VCaP (cell line): ENCODE data around the gene PRKCZ.

Experiments used
- H3K27ac ChIP-seq: fragments of 450-650 bp; 2 replicates; pipeline ENCODE4 v1.5.1; 2017
- CTCF ChIP-seq: fragments of 450-650 bp; conservative IDR thresholded peaks from 2 replicates; pipeline ENCODE4 v1.5.1; 2017; ENCODE audit warnings: mild to moderate bottlenecking, moderate library complexity

The PRKCZ gene

GRCh38 chr1:2200308-2200943 lies 150.2 kb downstream of the PRKCZ start:
- no peak overlapping the region for H3K27ac ChIP-seq
- no peak for TF ChIP-seq CTCF

- TF ChIP-seq CTCF: no peak
- H3K27ac ChIP-seq: no peak overlapping the region
These were observed 150.9 kb downstream of the PRKCZ start for GRCh38 chr1:2201062-2201461.

GRCh38 chr1:2202008-2202575 lies 151.9 kb downstream of the PRKCZ start:
- no peak overlapping the region for H3K27ac ChIP-seq
- TF ChIP-seq CTCF: no peak

GRCh38 chr1:2202843-2203601 lies 152.8 kb downstream of the PRKCZ start:
- H3K27ac ChIP-seq: no peak overlapping the region
- no peak for TF ChIP-seq CTCF

DNA sequence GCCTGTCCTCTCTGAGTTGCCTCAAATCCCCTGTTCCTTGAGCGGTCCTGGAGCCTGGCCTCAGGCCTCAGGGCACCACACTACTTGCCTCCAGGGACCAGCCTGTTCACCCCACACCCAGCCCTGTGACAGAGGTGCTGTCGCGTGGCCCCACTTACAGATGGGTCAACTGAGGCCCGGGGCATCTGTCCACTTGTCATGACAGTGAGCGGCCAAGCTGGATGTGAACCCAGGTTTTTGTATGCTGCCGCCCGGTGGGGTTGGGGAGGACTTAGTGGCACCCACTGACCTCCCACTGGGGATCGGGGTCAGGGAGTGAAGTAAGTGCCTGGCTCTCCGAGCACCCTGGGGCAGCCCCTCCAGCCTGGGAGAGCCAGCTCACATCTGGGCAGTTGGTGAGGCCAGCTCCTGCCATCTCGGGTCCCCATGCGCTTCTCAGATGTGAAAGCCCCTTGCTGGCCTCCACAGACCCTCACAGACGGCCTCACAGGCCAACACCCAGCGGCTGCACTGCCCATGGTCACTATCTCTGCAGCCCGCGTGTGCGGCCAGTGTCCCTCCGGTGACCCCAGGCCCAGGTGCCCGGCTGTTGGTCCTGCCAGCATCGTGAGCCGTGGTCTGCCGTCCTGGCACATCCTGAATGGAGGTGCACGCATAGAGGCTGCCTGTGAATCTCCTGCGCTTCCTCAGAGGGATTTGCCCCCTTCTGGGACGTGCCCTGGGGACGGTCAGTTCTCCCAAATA lies 153.6 kb downstream of the PRKCZ start:
- H3K27ac ChIP-seq: peak overlapping the region; percentile 60

DNA sequence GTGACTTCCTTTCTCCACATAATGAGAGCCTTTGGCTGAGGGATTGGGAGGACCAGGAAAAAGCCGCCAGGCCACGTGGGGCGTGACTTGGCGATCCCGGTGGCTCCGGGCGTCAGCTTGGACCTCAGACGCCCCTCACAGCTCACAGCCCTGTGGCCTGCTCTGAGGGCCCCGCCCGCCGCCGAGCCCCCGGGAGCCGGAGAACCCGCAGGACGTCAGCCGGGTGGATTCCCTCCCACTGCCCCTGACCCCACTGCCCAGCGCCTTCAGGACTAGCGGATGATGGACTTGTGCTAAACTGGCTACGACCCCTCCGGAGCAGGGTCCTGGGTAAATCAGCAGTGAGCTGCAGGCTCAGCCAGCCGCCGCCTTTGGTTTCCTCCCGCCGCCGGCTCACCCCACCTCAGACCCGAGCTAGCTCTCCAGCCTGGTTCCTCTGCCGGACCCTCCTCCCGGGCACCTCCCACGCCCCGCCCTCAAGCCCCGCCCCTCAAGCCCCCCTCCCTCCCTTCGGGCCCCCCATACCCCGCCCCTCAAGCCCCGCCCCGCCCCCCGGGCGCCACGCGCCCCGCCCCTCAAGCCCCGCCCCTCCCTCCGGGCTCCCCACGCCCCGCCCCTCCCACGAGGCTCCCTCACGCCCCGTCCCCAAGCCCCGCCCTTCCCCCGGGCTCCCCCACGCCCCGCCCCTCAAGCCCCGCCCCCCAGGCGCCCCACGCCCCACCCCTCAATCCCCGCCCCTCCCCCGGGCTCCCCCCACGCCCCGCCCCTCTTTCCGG lies 154.4 kb downstream of the PRKCZ start:
- peak overlapping the region; percentile 60 for H3K27ac ChIP-seq
- no peak for TF ChIP-seq CTCF

More for the DNA sequence above, 153.6 kb downstream of the PRKCZ start:
- TF ChIP-seq CTCF: no peak
